ENCODE data around the gene JCAD.

DNA sequence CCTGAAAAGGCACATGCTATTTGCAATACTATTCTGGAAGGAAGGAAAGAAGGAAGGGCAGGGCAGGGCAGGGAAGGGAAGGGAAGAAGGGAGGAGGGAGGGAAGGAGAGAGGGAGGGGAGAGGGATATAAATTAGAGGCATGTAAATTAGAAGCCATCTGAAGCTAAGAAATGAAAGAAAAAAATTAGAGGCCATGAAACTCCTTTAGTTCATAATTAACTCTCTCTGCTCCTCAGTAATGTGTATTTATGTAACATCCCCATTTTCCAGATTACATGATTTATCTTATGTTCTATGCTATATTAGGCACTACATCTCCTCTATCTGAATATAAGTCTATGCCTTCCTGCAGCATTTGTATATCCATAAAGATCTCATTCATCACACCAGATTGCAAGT is 12.7 kb upstream of the JCAD start:
- no peak for TF ChIP-seq POLR2AphosphoS5 (IDR thresholded peaks at IDR 0.05; ENCODE audit: low read depth, low read length)
- TF ChIP-seq CTCF (IDR thresholded peaks at IDR 0.05) = no peak

Measured in Panc1 (cell line).